GM19328 (cell line): ENCODE data around the gene KRTAP5-6.

ENCODE experiments used
- ATAC-seq: cut with Tn5 transposase; IDR thresholded peaks from one replicate; pipeline ENCODE4 v1.9.1; 2021; ENCODE audit warnings: mild to moderate bottlenecking, moderate library complexity; ENCODE audit not compliant: unreplicated experiment

KRTAP5-6 gene

GRCh38 chr11:1746511-1746931 lies 49.5 kb downstream of the KRTAP5-6 start:
- ATAC-seq = no peak

DNA sequence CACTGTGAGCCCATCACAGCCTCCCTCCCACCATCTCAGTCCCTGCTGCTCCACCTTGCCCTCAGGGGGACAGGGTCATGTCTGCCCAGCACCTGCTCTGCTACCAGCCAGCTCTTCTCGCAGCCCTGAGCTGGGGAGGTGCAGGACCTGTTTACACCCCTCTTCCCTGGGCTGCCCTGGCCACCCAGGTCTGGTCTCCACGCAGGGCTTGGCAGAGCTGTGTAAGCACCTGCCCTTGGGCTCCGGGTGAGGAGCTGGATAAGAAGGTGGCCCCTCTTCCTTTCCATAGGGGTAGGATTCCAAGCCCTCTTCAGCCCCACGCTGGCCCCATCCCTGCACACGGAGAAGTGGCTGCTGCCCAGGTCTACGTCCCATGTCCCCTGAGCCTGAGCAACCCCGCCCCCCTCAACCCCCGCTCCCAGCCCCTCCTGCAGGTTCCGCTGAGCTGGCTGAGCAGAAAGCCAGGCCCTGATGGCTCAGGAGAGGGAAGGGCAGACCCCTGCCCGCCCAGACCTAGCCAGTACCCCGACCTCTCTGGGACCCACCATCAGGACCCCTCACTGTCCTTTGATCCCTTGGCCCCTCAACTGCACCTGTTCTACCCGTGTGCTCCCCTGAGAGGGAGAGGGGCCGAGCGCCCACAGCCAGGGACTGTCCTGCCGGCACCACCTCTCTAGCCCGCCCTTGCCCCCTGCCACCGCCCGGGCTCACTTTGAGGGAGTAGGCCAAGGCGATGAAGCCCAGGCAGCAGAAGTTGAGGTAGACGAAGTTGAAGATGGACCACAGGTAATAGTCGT lies 50.2 kb downstream of the KRTAP5-6 start:
- no peak for ATAC-seq
